Neural crest cell (in vitro differentiated cells): ENCODE data around the gene RFX2. TPM values are rescaled to one million over a fixed set of nuclear protein-coding genes. Genes with fewer than 3 reads are reported as not detected.
A peak's percentile ranks its signal among the peaks of the same experiment; 100 is the strongest.

Source experiments
- DNase-seq: peaks from one replicate; pipeline ENCODE4 v3.0.0; 2021; ENCODE audit warnings: low read depth, mixed read lengths, low spot score
- H3K27ac Mint-ChIP-seq: one replicate; pipeline ENCODE4 v1.8.0; 2021; ENCODE audit warnings: mild to moderate bottlenecking, mixed read lengths; ENCODE audit not compliant: unreplicated experiment
- H3K27me3 Mint-ChIP-seq: 2 replicates; pipeline ENCODE4 v1.8.0; 2021; ENCODE audit warnings: low read depth, mild to moderate bottlenecking, mixed read lengths
- H3K36me3 Mint-ChIP-seq: 2 replicates; pipeline ENCODE4 v1.8.0; 2021; ENCODE audit warnings: low read depth, mild to moderate bottlenecking, mixed read lengths
- H3K4me1 Mint-ChIP-seq: 2 replicates; pipeline ENCODE4 v1.8.0; 2021; ENCODE audit warnings: mixed read lengths
- H3K4me3 Mint-ChIP-seq: one replicate; pipeline ENCODE4 v1.8.0; 2021; ENCODE audit warnings: mild to moderate bottlenecking, mixed read lengths
- H3K9me3 Mint-ChIP-seq: 2 replicates; pipeline ENCODE4 v1.8.0; 2021; ENCODE audit warnings: mixed read lengths
- total RNA-seq: library from RNA; stranded (reverse); gene quantifications from 2 replicates; pipeline ENCODE4 v1.2.1, GENCODE V29; 2021
- TF ChIP-seq, protein P1 (sequence below): fragments of 200-600 bp; sonication (generic); conservative IDR thresholded peaks from 2 replicates; pipeline ENCODE4 v1.5.0; 2021; ENCODE audit warnings: antibody characterized with exemption, mild to moderate bottlenecking

RFX2 gene
- total RNA-seq, 1 donor from 2014 or later = 17.2 TPM

DNA sequence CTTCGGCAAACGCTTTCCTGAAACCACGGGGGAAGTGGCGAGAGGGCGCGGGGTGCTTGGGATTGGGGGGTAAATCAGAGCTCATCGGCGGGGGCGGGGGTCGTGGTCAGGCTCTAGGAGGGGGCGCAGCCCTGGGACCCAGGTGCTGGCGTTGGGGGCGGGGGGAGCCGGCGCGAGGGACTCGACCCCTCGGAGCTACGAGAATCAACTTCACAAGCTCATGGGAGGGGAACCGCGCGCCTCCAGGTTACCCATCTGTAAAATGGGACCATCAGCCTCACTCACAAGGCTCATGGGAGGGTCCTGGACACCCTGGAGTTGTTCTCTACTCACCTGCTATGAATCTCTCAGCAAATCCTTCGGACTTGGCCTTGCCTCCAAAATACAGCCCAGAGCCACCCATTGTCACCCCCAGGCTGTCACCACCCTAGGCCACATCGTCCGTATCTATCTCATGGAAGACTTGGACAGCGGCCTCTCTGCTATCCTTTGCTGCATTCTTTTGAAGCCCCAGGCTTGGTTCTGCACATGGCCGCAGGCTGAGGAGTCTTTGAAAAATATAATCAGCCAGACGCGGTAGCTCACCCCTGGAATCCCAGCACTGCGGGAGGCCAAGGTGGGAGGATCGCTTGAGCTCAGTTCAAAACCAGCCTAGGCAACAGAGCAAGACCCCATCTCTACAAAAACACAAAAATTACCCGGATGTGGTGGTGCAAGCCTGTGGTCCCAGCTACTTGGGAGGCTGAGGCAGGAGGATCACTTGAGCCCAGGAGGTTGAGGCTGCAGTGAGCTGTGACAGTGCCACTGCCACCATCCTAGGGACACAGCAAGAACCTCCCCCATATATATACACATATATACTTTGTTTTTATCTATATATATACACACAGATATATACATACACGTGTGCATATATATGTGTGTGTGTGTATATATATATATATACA lies 131.4 kb downstream of the RFX2 start:
- Mint-ChIP-seq H3K27ac (no peak overlapping the region), H3K36me3 (no peaks in the 10 kb centered on the region)

DNA sequence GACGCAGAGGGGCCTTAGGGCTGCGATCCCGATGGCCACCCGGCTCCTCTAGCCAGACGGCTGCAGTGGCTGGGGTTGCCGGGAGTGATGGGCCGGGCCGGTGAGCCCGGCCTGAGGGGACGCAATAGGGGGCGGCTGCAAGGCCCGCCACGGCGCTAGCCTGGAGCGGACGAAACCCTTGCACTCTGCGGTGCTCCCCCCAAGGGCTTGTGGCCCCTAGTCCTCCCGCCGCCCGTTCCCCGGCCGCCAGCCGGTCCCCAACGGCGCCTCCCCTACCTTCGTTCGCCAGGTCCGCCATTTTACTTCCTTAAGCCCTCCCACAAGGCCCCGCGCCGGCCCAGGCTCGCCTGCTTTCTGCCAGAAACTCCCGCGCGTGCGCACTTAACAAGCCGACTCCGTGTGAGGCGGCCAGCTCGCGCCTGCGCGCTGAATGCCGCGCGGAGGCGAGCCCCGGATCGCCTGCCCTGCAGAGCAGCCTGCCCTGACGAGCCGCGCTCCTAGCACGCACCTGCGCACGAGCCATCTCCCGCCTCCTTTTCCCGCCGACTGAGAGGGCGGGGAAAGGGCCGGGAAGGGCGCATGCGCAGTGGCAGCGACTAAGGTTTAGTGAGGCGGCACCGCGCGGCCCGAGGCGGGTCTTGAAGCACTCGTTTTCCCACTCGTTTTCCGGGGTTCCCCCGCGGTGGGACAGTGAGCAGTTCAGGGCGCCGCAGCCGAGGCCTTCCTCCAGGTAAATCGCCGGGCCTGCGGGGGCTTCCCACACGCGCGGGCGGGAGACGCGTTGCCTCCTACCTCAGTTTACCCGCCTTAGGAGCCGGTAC lies 132.3 kb downstream of the RFX2 start, which contains the start of gene RANBP3:
RANBP3 (minus strand) TSS at position 356 of the 821 bp plus-strand sequence; CDS start at position 298, 58 bp downstream.
- DNase-seq = peak; percentile 96
- peak within 1 kb of the TSS; percentile 97 for H3K4me3 Mint-ChIP-seq
- H3K27me3 Mint-ChIP-seq = no peaks in the 10 kb centered on the region
- no peaks in the 10 kb centered on the region for H3K36me3 Mint-ChIP-seq
- no peaks in the 10 kb centered on the region for H3K9me3 Mint-ChIP-seq
- H3K4me1 Mint-ChIP-seq = peaks cover 43% of the 10 kb centered on the region
- TF ChIP-seq, protein P1, sequence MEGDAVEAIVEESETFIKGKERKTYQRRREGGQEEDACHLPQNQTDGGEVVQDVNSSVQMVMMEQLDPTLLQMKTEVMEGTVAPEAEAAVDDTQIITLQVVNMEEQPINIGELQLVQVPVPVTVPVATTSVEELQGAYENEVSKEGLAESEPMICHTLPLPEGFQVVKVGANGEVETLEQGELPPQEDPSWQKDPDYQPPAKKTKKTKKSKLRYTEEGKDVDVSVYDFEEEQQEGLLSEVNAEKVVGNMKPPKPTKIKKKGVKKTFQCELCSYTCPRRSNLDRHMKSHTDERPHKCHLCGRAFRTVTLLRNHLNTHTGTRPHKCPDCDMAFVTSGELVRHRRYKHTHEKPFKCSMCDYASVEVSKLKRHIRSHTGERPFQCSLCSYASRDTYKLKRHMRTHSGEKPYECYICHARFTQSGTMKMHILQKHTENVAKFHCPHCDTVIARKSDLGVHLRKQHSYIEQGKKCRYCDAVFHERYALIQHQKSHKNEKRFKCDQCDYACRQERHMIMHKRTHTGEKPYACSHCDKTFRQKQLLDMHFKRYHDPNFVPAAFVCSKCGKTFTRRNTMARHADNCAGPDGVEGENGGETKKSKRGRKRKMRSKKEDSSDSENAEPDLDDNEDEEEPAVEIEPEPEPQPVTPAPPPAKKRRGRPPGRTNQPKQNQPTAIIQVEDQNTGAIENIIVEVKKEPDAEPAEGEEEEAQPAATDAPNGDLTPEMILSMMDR = no peak
- peak within 1 kb of the TSS; percentile 83 for H3K27ac Mint-ChIP-seq

More for the DNA sequence above, 131.4 kb downstream of the RFX2 start:
- Mint-ChIP-seq H3K9me3 (no peaks in the 10 kb centered on the region), H3K4me3 (peak overlapping the region; percentile 97), H3K27me3 (no peaks in the 10 kb centered on the region), H3K4me1 (peaks cover 43% of the 10 kb centered on the region)
- DNase-seq = no peak
- TF ChIP-seq, protein P1 = no peak

DNA sequence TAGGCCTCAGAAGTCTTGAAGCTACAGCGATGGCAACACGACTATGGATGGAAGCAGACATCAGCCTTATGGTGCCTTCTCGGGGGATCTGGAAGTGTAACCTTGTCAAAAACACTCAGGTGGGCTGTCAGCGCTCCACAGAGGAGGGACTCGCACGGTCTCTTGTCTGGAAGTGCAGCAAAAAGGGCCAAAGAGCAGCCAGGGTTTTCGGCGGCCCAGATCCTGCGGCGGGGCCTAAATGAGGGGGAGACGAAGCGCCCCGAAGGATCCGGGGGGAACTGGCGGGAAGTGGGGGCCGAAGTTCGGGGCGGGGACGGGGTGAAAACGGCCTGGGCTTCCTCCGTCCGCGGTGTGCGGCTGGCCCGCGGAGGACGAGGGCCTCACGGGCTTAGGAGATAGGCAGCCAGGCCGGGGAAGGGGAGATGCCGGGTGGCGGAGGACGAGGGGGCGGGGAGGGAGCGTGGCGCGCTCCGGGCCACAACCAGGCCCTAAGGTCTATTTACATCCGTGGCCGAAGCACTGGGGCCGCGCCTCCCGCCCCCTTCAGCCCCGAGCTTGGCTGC lies 133.0 kb downstream of the RFX2 start:
- TF ChIP-seq, protein P1 = no peak
- DNase-seq = no peak

DNA sequence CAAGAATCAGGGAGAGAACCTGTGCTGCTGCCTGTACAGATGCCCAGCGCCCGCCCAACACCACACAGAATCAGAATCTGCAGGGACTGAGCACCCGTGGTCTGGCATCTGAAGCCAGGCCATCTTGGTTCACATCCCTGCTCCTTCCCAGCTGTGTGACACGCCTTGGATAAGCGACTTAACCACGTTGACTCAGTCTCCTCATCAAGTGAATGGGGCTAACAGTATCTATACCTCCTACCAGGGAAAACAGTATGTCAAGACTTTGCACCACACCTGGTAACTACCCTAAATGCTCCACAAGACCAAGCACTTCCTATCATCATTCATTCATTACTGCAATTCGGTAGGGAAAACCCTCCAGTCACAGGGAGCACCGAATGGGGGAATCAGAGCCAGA lies 133.5 kb downstream of the RFX2 start:
- Mint-ChIP-seq H3K4me1 (peaks cover 43% of the 10 kb centered on the region), H3K36me3 (no peaks in the 10 kb centered on the region), H3K4me3 (peak overlapping the region; percentile 97), H3K27me3 (no peaks in the 10 kb centered on the region), H3K9me3 (no peaks in the 10 kb centered on the region), H3K27ac (peak overlapping the region; percentile 83)
- TF ChIP-seq, protein P1 = no peak
- DNase-seq = no peak

More for the DNA sequence above, 133.0 kb downstream of the RFX2 start:
- no peaks in the 10 kb centered on the region for H3K36me3 Mint-ChIP-seq
- peak overlapping the region; percentile 83 for H3K27ac Mint-ChIP-seq
- no peaks in the 10 kb centered on the region for H3K9me3 Mint-ChIP-seq
- peak overlapping the region; percentile 97 for H3K4me3 Mint-ChIP-seq
- H3K4me1 Mint-ChIP-seq = peaks cover 43% of the 10 kb centered on the region
- H3K27me3 Mint-ChIP-seq = no peaks in the 10 kb centered on the region

DNA sequence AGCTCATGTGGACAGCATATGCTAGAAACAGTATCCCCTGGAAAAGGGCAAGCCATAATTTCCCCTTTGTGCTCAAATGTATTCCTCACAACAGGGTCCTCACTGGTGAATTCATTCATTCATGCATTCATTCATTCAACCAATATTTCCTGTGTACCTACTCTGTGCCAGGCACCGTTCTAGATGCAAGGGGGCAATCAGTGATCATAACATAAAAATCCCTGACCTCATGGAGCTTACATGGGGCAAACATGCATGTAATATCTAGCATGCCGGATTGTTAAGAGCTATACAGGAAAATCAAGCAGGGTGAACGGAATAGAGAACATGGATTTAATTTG lies 134.9 kb downstream of the RFX2 start:
- H3K36me3 Mint-ChIP-seq = no peaks in the 10 kb centered on the region
- DNase-seq = no peak
- peaks cover 47% of the 10 kb centered on the region for H3K4me1 Mint-ChIP-seq
- no peaks in the 10 kb centered on the region for H3K9me3 Mint-ChIP-seq
- peak overlapping the region; percentile 97 for H3K4me3 Mint-ChIP-seq
- TF ChIP-seq, protein P1 = no peak
- no peak overlapping the region for H3K27ac Mint-ChIP-seq
- H3K27me3 Mint-ChIP-seq = no peaks in the 10 kb centered on the region
